H9 (cell line): Measurements from ENCODE around the gene EFNA5. TPM values are rescaled to one million over a fixed set of nuclear protein-coding genes. Genes with fewer than 3 reads are reported as not detected.
A peak's percentile ranks its signal among the peaks of the same experiment; 100 is the strongest.

Source experiments
- DNase-seq: peaks from one replicate; pipeline ENCODE4 v3.0.0-alpha.2; 2017
- H2AFZ ChIP-seq: one replicate; pipeline ENCODE4 v1.6.1; 2013; ENCODE audit warnings: mild to moderate bottlenecking, low read length, control low read depth, moderate library complexity
- H2AK5ac ChIP-seq: 2 replicates; pipeline ENCODE4 v1.6.1; 2013; ENCODE audit warnings: low read length, control low read depth, mixed read lengths; ENCODE audit not compliant: insufficient read length
- H2BK120ac ChIP-seq: one replicate; pipeline ENCODE4 v1.6.1; 2013; ENCODE audit warnings: low read depth, mild to moderate bottlenecking, low read length, control low read depth, inconsistent platforms; ENCODE audit not compliant: poor library complexity, severe bottlenecking
- H2BK12ac ChIP-seq: 2 replicates; pipeline ENCODE4 v1.6.1; 2013; ENCODE audit warnings: low read length, control low read depth, mixed read lengths, low read depth; ENCODE audit not compliant: insufficient read length
- H2BK15ac ChIP-seq: 2 replicates; pipeline ENCODE4 v1.6.1; 2013; ENCODE audit warnings: low read depth, low read length, control low read depth
- H2BK20ac ChIP-seq: one replicate; pipeline ENCODE4 v1.6.1; 2013; ENCODE audit warnings: low read depth, mild to moderate bottlenecking, low read length, control low read depth, inconsistent platforms; ENCODE audit not compliant: poor library complexity, severe bottlenecking
- H2BK5ac ChIP-seq: 2 replicates; pipeline ENCODE4 v1.6.1; 2013; ENCODE audit warnings: low read length, control low read depth, mixed read lengths; ENCODE audit not compliant: insufficient read length
- H3K14ac ChIP-seq: 2 replicates; pipeline ENCODE4 v1.6.1; 2013; ENCODE audit warnings: low read length, control low read depth; ENCODE audit not compliant: insufficient read depth
- H3K18ac ChIP-seq: 2 replicates; pipeline ENCODE4 v1.6.1; 2013; ENCODE audit warnings: low read depth, mild to moderate bottlenecking, mixed read lengths, low read length, control low read depth; ENCODE audit not compliant: insufficient read length
- H3K23ac ChIP-seq: 2 replicates; pipeline ENCODE4 v1.6.1; 2013; ENCODE audit warnings: low read length, control low read depth, mixed read lengths, low read depth; ENCODE audit not compliant: insufficient read length
- H3K23me2 ChIP-seq: 2 replicates; pipeline ENCODE4 v1.6.1; 2013; ENCODE audit warnings: low read depth, mild to moderate bottlenecking, mixed read lengths, low read length, control low read depth; ENCODE audit not compliant: insufficient read length, poor library complexity, severe bottlenecking
- H3K27ac ChIP-seq: 2 replicates; pipeline ENCODE4 v1.5.1; 2013; ENCODE audit warnings: low read length, control low read depth, mixed read lengths, low read depth; ENCODE audit not compliant: insufficient read length
- H3K27me3 ChIP-seq: 2 replicates; pipeline ENCODE4 v1.6.1; 2013; ENCODE audit warnings: low read length, control low read depth, inconsistent platforms; ENCODE audit not compliant: insufficient read depth
- H3K4ac ChIP-seq: 2 replicates; pipeline ENCODE4 v1.6.1; 2013; ENCODE audit warnings: low read depth, mild to moderate bottlenecking, control low read depth, inconsistent platforms, low read length, moderate library complexity
- H3K4me1 ChIP-seq: 2 replicates; pipeline ENCODE4 v1.6.1; 2013; ENCODE audit warnings: low read length, control low read depth, inconsistent platforms; ENCODE audit not compliant: insufficient read depth
- H3K4me2 ChIP-seq: 2 replicates; pipeline ENCODE4 v1.6.1; 2013; ENCODE audit warnings: low read length, control low read depth, mixed read lengths; ENCODE audit not compliant: insufficient read length, insufficient read depth
- H3K56ac ChIP-seq: 2 replicates; pipeline ENCODE4 v1.6.1; 2013; ENCODE audit warnings: low read depth, mild to moderate bottlenecking, mixed read lengths, low read length, control low read depth; ENCODE audit not compliant: insufficient read length
- H3K79me1 ChIP-seq: 2 replicates; pipeline ENCODE4 v1.6.1; 2013; ENCODE audit warnings: low read depth, mild to moderate bottlenecking, moderate library complexity, low read length, control low read depth, inconsistent platforms; ENCODE audit not compliant: insufficient read depth, poor library complexity, severe bottlenecking
- H3K79me2 ChIP-seq: 2 replicates; pipeline ENCODE4 v1.6.1; 2013; ENCODE audit warnings: low read length, control low read depth, inconsistent platforms; ENCODE audit not compliant: insufficient read depth
- H3K9ac ChIP-seq: 2 replicates; pipeline ENCODE4 v1.6.1; 2013; ENCODE audit warnings: low read length, control low read depth, mixed read lengths; ENCODE audit not compliant: insufficient read length; ENCODE audit errors: extremely low read depth
- H3K9me3 ChIP-seq: one replicate; pipeline ENCODE4 v1.6.1; 2013; ENCODE audit warnings: low read depth, low read length, inconsistent platforms; ENCODE audit not compliant: control insufficient read depth
- H3T11ph ChIP-seq: one replicate; pipeline ENCODE4 v1.6.1; 2013; ENCODE audit warnings: mild to moderate bottlenecking, low read length, control low read depth, inconsistent platforms
- H4K20me1 ChIP-seq: one replicate; pipeline ENCODE4 v1.6.1; 2013; ENCODE audit not compliant: control insufficient read depth, insufficient read length, insufficient read depth
- H4K5ac ChIP-seq: 2 replicates; pipeline ENCODE4 v1.6.1; 2013; ENCODE audit warnings: low read depth, mild to moderate bottlenecking, mixed read lengths, low read length, control low read depth; ENCODE audit not compliant: insufficient read length
- H4K8ac ChIP-seq: replicated peaks from 2 replicates; pipeline ENCODE4 v1.6.1; 2013; ENCODE audit warnings: low read length, control low read depth, mixed read lengths, low read depth; ENCODE audit not compliant: insufficient read length
- H4K91ac ChIP-seq: 2 replicates; pipeline ENCODE4 v1.6.1; 2013; ENCODE audit warnings: low read depth, mild to moderate bottlenecking, moderate library complexity, mixed read lengths, low read length, control low read depth; ENCODE audit not compliant: insufficient read length
- H3K27ac Mint-ChIP-seq, 3 experiments: 2 replicates in 2 of 3; 3 replicates in 1 of 3; pipeline ENCODE4 v1.8.0; 2020 to 2021; ENCODE audit warnings: mixed read lengths in 3 of 3, mild to moderate bottlenecking in 1 of 3, moderate library complexity in 1 of 3
- H3K27me3 Mint-ChIP-seq: 2 replicates; pipeline ENCODE4 v1.8.0; 2021; ENCODE audit warnings: low read depth, mild to moderate bottlenecking, moderate library complexity, mixed read lengths
- H3K36me3 Mint-ChIP-seq, 3 experiments: 2 replicates in 2 of 3; 3 replicates in 1 of 3; pipeline ENCODE4 v1.8.0; 2020 to 2021; ENCODE audit warnings: low read depth in 3 of 3, mixed read lengths in 3 of 3; ENCODE audit not compliant: insufficient read depth in 1 of 3
- H3K4me1 Mint-ChIP-seq, 2 experiments: 2 replicates each; pipeline ENCODE4 v1.8.0; 2020; ENCODE audit warnings: mixed read lengths in 2 of 2
- H3K4me3 Mint-ChIP-seq, 2 experiments: 2 replicates in 1 of 2; 3 replicates in 1 of 2; pipeline ENCODE4 v1.8.0; 2020 to 2021; ENCODE audit warnings: mild to moderate bottlenecking in 2 of 2, mixed read lengths in 2 of 2, moderate library complexity in 1 of 2
- H3K9me3 Mint-ChIP-seq, 2 experiments: 2 replicates in 1 of 2; 3 replicates in 1 of 2; pipeline ENCODE4 v1.8.0; 2020; ENCODE audit warnings: mild to moderate bottlenecking in 2 of 2, mixed read lengths in 2 of 2, moderate library complexity in 1 of 2
- WGBS: extraction: QIAGEN DNeasy Blood & Tissue Kit; methylation state at CpG from one replicate; pipeline ENCODE4 v1.1.7; 2013; ENCODE audit warnings: missing lambda C conversion rate, low lambda C conversion rate, mixed read lengths; ENCODE audit not compliant: insufficient read length; ENCODE audit errors: extremely low coverage; 5-methylcytosine and 5-hydroxymethylcytosine counted together
- total RNA-seq: library from RNA; stranded (reverse); gene quantifications from 2 replicates; pipeline ENCODE4 v1.2.1, GENCODE V29; 2021
- TF ChIP-seq, protein P1 (sequence below): fragments of 200-600 bp; sonication (generic); conservative IDR thresholded peaks from 3 replicates; pipeline ENCODE4 v1.8.0; 2021; ENCODE audit warnings: antibody characterized with exemption, mild to moderate bottlenecking

EFNA5 gene
- total RNA-seq, 1 experiment from 2014 or later: 20.4 TPM

DNA sequence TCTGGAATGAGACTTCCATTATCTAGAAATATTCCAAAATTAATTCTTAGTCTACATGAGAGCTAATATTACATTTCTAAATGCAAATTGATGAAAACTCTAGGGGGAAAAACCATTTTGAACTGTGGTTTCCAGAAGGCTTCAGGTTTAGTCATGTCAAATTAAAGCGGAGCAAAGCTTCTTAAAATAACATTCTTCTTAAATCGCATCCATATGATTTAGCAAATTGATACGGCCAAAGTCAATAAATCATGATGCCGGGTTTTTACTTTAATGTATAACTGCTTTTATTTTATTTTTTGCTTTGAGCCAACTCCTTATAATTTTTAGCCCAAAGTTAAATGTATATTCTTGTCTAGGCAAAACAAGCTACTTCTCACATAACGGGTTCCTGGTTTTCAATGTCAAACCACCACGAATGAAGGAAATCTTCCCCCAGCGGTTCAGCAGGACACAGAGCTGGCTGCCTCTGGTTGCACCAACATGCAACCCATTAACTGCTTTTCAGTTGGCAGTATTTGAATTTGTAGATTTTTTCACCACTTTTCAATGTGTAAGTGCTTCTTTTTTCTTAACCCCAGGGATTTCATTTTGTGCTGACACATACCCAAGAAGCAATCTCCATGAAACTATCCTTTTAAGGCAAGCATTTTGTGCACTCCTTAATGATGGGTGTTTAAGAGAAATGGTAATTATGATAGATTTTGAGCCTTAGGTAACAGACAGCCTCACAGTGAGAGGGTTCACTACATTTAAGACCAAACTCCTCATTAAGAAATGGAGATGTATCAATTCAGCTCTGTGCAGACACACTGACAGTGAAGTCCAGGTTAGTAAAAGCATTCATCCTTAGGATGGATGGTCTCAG is 35.5 kb downstream of the EFNA5 start:
- H3K27ac Mint-ChIP-seq: peak overlapping the region in 2 of 3 experiments; percentile 65 to 85; a peak in 4 of 7 replicates

More for the DNA sequence above, 35.5 kb downstream of the EFNA5 start:
- Histone ChIP-seq H3K14ac (no peak overlapping the region), H3K23ac (no peak overlapping the region), H3K79me1 (no peaks in the 10 kb centered on the region), H2BK5ac (no peak overlapping the region), H3K56ac (no peak overlapping the region), H2AK5ac (no peak overlapping the region), H3K9ac (no peak overlapping the region), H4K5ac (no peak overlapping the region), H3K4me1 (peaks cover 2% of the 10 kb centered on the region; the same call in 1 of the 2 replicates), H3K23me2 (no peaks in the 10 kb centered on the region), H2BK15ac (no peak overlapping the region), H3K4me2 (no peak overlapping the region), H2BK120ac (no peak overlapping the region), H3K9me3 (no peaks in the 10 kb centered on the region), H3K4ac (no peak overlapping the region), H3K79me2 (no peaks in the 10 kb centered on the region), H4K91ac (no peak overlapping the region), H4K8ac (no peak overlapping the region), H3K18ac (no peak overlapping the region), H2BK20ac (no peak overlapping the region), H2AFZ (no peak overlapping the region), H3K27me3 (no peaks in the 10 kb centered on the region), H4K20me1 (no peaks in the 10 kb centered on the region), H2BK12ac (no peak overlapping the region), H3T11ph (no peak overlapping the region), H3K27ac (no peak overlapping the region)
- H3K36me3 Mint-ChIP-seq: no peaks in the 10 kb centered on the region; a peak in 2 of 7 replicates
- TF ChIP-seq, protein P1, sequence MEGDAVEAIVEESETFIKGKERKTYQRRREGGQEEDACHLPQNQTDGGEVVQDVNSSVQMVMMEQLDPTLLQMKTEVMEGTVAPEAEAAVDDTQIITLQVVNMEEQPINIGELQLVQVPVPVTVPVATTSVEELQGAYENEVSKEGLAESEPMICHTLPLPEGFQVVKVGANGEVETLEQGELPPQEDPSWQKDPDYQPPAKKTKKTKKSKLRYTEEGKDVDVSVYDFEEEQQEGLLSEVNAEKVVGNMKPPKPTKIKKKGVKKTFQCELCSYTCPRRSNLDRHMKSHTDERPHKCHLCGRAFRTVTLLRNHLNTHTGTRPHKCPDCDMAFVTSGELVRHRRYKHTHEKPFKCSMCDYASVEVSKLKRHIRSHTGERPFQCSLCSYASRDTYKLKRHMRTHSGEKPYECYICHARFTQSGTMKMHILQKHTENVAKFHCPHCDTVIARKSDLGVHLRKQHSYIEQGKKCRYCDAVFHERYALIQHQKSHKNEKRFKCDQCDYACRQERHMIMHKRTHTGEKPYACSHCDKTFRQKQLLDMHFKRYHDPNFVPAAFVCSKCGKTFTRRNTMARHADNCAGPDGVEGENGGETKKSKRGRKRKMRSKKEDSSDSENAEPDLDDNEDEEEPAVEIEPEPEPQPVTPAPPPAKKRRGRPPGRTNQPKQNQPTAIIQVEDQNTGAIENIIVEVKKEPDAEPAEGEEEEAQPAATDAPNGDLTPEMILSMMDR: no peak
- peaks cover 37 to 45% of the 10 kb centered on the region in 2 experiments for H3K4me1 Mint-ChIP-seq
- no peaks in the 10 kb centered on the region for H3K27me3 Mint-ChIP-seq
- H3K4me3 Mint-ChIP-seq: no peak overlapping the region
- no peak for DNase-seq
- H3K9me3 Mint-ChIP-seq: no peaks in the 10 kb centered on the region
- no CpG with 5 or more reads among the region's 7 CpGs for WGBS
